ENCODE data around the gene DUSP15.

DUSP15 gene

GRCh38 chr20:31894980-31895675 lies 24.8 kb upstream of the DUSP15 start:
- DNase-seq (ENCODE audit: low spot score): no peak

DNA sequence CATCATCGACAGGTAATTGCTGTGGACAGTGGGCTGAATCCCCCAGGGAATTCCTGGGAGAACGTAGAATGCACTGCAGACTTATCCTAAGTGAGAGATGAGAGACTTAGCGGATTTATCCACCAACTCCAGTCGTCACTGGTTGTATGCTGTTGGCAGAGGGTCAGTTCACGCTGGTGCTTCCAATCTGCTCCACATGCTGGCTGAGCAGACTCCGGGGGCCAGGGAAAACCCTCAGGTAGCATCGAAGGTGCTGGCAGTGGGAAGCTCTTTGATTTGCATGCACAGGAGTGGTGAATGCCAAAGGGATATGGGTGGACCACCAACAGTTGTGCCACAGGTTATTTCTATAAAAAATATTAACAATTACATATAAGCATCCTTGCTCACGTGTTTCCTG lies 20.3 kb upstream of the DUSP15 start:
- no peak for DNase-seq (ENCODE audit: low spot score)

DNA sequence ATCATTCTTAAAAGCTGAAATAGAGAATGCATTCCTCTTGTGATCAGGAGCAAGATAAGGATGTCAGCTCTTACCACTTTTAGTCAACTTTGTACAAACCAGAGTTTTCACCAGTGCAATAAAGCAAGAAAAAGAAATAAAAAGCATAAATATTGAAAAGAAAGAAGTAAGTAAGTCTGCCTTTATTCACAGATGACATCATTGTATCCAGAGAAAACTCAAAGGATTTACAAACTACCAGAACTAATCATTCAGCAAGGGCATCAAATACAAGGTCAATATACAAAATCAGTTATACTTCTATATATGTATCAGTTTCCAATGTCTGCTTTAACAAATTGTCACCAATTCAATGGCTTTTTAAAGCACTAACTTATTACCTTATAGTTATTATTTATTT lies 13.5 kb upstream of the DUSP15 start:
- DNase-seq (ENCODE audit: low spot score): no peak

GRCh38 chr20:31881945-31882344 lies 11.6 kb upstream of the DUSP15 start:
- no peak for DNase-seq (ENCODE audit: low spot score)

- peak; percentile 99 for DNase-seq (ENCODE audit: low spot score)
Measured at GRCh38 chr20:31879143-31879987, 9.0 kb upstream of the DUSP15 start.

DNA sequence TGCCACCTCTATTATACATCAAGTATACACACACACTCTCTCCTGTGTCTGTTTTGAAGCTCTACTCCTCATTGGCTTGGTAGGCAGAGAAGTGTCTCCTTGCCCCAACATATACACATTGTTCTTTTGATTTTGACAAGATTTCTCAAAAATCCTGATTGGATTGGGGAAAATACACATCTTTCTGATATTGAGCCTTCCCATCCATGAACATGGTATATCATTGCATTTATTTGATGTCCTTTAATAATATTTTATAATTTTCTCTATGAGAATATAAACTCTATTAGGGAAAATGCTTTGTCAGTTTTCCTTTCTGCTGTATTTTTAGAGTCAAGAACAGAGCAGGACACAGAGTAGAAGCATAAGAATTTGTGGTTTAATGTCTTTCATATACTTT lies 7.4 kb upstream of the DUSP15 start:
- no peak for DNase-seq (ENCODE audit: low spot score)

DNA sequence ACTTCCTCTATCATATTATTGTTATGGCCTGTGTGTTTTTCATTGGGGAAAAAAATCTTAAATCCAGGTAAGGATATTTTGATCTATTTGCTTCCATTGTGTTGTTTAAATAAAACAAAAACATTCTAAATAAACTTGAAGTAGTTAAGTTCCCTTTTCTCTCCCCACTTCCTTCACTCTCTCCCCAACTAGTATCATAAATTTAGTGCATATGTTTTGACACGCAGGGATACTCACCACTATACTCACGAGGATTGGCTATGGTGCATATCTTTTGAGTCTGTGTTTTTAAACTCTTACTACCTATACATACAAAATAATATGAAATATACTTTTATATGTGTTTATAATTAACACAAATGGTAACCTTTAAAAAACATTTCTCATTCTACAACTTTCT lies 5.3 kb upstream of the DUSP15 start:
- DNase-seq (ENCODE audit: low spot score): no peak

DNA sequence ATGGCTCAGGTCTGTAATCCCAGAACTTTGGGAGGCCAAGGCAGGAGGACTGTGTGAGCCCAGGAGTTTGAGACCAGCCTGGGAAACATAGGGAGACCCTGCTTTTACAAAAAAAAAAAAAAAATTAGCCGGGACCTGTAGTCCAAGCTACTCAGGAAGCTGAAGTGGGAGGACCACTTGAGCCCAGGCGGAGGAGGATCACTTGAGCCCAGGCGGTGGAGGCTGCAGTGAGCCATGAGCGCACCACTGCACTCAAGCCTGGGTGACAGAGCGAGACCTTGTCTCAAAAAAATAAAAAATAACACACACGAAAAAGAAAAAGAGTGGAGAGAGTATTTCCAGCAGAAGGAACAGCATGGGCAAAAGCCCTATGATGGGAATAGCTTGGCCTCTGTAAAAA lies 2.1 kb upstream of the DUSP15 start:
- DNase-seq (ENCODE audit: low spot score): no peak

- no peak for DNase-seq (ENCODE audit: low spot score)
Measured at GRCh38 chr20:31871618-31871954, 1.3 kb upstream of the DUSP15 start.

- DNase-seq (ENCODE audit: low spot score): peak; percentile 63
Measured at GRCh38 chr20:31870726-31871617, 645 bp upstream of the DUSP15 start.

DNA sequence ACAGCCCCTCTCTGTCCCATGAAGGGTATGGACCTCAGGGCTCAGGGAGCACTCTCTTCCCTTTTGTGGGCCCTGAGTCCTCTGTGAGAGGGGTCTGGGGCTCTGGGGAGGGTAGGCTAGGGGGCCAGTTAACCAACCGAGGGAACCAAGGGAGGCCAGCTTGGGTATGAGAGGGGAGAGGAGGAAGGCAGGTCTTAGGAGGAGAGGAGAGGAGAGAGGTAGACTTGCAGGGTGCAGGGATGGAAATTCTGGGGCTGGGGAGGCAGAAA lies 720 bp downstream of the DUSP15 start:
- DNase-seq (ENCODE audit: low spot score): no peak

- DNase-seq (ENCODE audit: low spot score): no peak
Measured at GRCh38 chr20:31868853-31869672, 1.3 kb downstream of the DUSP15 start.

- DNase-seq (ENCODE audit: low spot score): no peak
Measured at GRCh38 chr20:31866221-31866620, 4.1 kb downstream of the DUSP15 start.

DNA sequence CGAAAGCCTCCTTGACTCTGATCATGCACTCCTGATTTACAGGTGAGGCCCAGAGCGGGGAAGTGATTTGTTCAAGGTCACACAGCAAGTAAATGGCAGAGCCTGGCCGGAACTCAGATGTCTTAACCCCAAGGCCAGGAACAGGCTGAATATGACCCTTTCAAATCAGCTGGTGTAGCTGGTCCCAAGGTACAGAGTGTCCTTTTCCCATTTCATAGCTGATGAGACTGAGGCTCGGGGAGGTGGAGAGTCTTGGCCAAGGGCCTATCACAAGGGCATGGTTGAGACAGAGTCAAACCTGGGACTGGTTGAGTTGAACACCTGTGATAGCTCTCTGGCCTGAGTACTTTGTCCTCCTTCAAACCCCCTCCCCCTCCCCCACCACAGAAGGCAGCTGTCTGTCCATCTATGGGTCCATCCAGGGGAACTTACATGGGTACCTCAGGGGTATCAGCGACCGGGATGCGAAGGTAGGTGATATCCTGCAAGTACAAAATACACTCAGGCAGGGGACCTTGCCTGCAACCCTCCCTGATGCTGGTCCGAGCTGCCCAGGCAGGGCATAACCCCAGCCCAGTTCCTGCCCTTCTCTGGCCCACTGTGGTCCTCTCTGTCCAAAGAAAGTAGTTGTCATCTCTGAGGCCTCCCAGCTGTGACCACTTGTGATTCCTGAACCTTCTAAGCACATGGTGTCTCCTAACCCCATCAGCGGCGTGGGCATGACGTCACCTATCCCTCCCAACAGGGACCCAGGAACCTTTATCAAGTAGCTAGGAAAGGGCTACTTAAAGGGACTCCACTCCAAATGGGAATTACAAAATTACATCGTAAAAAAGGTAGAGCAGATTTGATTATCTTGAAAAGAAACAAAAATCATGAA lies 5.6 kb downstream of the DUSP15 start:
- DNase-seq (ENCODE audit: low spot score): no peak

GRCh38 chr20:31863296-31864085 lies 6.8 kb downstream of the DUSP15 start:
- DNase-seq (ENCODE audit: low spot score): no peak

DNA sequence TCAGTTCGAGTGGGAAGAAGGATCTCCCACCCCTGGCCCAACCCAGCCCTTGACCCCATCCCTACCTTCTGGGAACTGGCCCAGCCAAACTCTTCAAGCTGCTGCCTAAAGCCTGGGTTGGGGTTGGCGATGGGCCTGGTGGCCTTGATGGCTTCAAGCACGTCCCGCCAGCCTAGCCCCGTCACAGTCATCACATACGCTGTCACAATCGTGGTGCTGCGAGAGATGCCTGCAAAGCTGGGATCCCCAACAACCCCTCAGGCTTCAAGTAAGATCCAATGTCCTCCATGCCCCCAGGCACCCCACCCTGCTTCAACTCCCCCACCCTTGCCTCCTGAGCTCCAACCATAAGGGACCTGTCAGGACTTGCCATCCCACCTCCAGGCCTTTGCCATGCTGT lies 7.8 kb downstream of the DUSP15 start:
- DNase-seq (ENCODE audit: low spot score): no peak

GRCh38 chr20:31862157-31862470 lies 8.2 kb downstream of the DUSP15 start:
- DNase-seq (ENCODE audit: low spot score): no peak

- DNase-seq (ENCODE audit: low spot score): peak; percentile 99
Measured at GRCh38 chr20:31861385-31862156, 8.8 kb downstream of the DUSP15 start.

- DNase-seq (ENCODE audit: low spot score): no peak
Measured at GRCh38 chr20:31861135-31861384, 9.3 kb downstream of the DUSP15 start.
